ENCODE measurements around the gene EPS8L2.

EPS8L2 gene

GRCh38 chr11:690738-691633 lies 15.0 kb upstream of the EPS8L2 start:
- DNase-seq: no peak

GRCh38 chr11:691710-692590 lies 14.1 kb upstream of the EPS8L2 start:
- no peak for DNase-seq

- DNase-seq: no peak
Measured at GRCh38 chr11:692824-693414, 13.1 kb upstream of the EPS8L2 start.

- no peak for DNase-seq
Measured at GRCh38 chr11:693415-693831, 12.6 kb upstream of the EPS8L2 start.

GRCh38 chr11:693887-694562 lies 12.0 kb upstream of the EPS8L2 start:
- DNase-seq: no peak

- no peak for DNase-seq
Measured at GRCh38 chr11:694563-695287, 11.3 kb upstream of the EPS8L2 start, which contains the start of gene DEAF1. Gene DEAF1 (minus strand): TSS chr11:695222. CDS start chr11:695047, 175 bp downstream.

GRCh38 chr11:695288-695537 lies 10.8 kb upstream of the EPS8L2 start:
- peak; percentile 100 for DNase-seq

GRCh38 chr11:695538-696248 lies 10.3 kb upstream of the EPS8L2 start, which contains the start of gene TMEM80:
Gene TMEM80 (plus strand): TSS chr11:695816. CDS start chr11:695828, 12 bp downstream.
- DNase-seq: peak; percentile 99

GRCh38 chr11:696955-697491 lies 9.0 kb upstream of the EPS8L2 start:
- DNase-seq: peak; percentile 50

GRCh38 chr11:697811-698311 lies 8.2 kb upstream of the EPS8L2 start:
- peak; percentile 56 for DNase-seq

GRCh38 chr11:698493-699115 lies 7.4 kb upstream of the EPS8L2 start:
- no peak for DNase-seq

GRCh38 chr11:699116-699508 lies 6.9 kb upstream of the EPS8L2 start:
- DNase-seq: no peak

- DNase-seq: no peak
Measured at GRCh38 chr11:699753-700152, 6.3 kb upstream of the EPS8L2 start.

GRCh38 chr11:701741-702461 lies 4.1 kb upstream of the EPS8L2 start:
- DNase-seq: no peak

GRCh38 chr11:702462-703461 lies 3.3 kb upstream of the EPS8L2 start:
- DNase-seq: no peak

- no peak for DNase-seq
Measured at GRCh38 chr11:703506-703905, 2.5 kb upstream of the EPS8L2 start.

- DNase-seq: no peak
Measured at GRCh38 chr11:704228-704674, 1.8 kb upstream of the EPS8L2 start.

All from activated CD8-positive, alpha-beta memory T cell treated with anti-CD3 and anti-CD28 coated beads for 24 hours (primary cell).